ENCODE results near the gene MRPL42. TPM values are rescaled to one million over a fixed set of nuclear protein-coding genes. Genes with fewer than 3 reads are reported as not detected.

Gene MRPL42
- total RNA-seq, 4 donors from 2014 or later, result 36.0 to 47.0 (median 38.4) TPM

GRCh38 chr12:93500201-93500600 is 32.9 kb downstream of the MRPL42 start:
- DNase-seq (ENCODE audit: low spot score) (no peak), ATAC-seq (ENCODE audit: low FRiP score) (no peak)
- TF ChIP-seq CTCF (IDR thresholded peaks at IDR 0.05), result no peak

- TF ChIP-seq CTCF (IDR thresholded peaks at IDR 0.05), result no peak
- no peak for DNase-seq (ENCODE audit: low spot score)
- ATAC-seq (ENCODE audit: low FRiP score), result no peak
Measured at GRCh38 chr12:93500667-93501066, 33.4 kb downstream of the MRPL42 start.

GRCh38 chr12:93502802-93503623 is 35.7 kb downstream of the MRPL42 start:
- TF ChIP-seq CTCF (IDR thresholded peaks at IDR 0.05), result peak in 1 of 3 donors; percentile 61
- ATAC-seq (ENCODE audit: low FRiP score) (no peak), DNase-seq (ENCODE audit: low spot score) (no peak)

GRCh38 chr12:93507165-93507564 is 39.9 kb downstream of the MRPL42 start:
- DNase-seq (ENCODE audit: low spot score), result no peak
- TF ChIP-seq CTCF (IDR thresholded peaks at IDR 0.05), result no peak
- no peak for ATAC-seq (ENCODE audit: low FRiP score)

- TF ChIP-seq CTCF (IDR thresholded peaks at IDR 0.05), result no peak
- ATAC-seq (ENCODE audit: low FRiP score) (no peak), DNase-seq (ENCODE audit: low spot score) (no peak)
Measured at GRCh38 chr12:93509506-93509905, 42.2 kb downstream of the MRPL42 start.

- TF ChIP-seq CTCF (IDR thresholded peaks at IDR 0.05), result no peak
- DNase-seq (ENCODE audit: low spot score) (no peak), ATAC-seq (ENCODE audit: low FRiP score) (no peak)
Measured at GRCh38 chr12:93514853-93515252, 47.5 kb downstream of the MRPL42 start.

GRCh38 chr12:93518725-93519124 is 51.4 kb downstream of the MRPL42 start:
- TF ChIP-seq CTCF (IDR thresholded peaks at IDR 0.05), result no peak
- no peak for ATAC-seq (ENCODE audit: low FRiP score)
- DNase-seq (ENCODE audit: low spot score), result no peak
